HUES48 (cell line): ENCODE data around the gene LRRC61.

ENCODE experiments used
- H3K27ac ChIP-seq: one replicate; pipeline ENCODE4 v1.7.0; 2013; ENCODE audit warnings: low read depth, low read length, inconsistent platforms
- H3K27me3 ChIP-seq: 2 replicates; pipeline ENCODE4 v1.6.1; 2013; ENCODE audit warnings: mild to moderate bottlenecking, low read length; ENCODE audit not compliant: control insufficient read depth, insufficient read depth
- H3K36me3 ChIP-seq: 2 replicates; pipeline ENCODE4 v1.6.1; 2013; ENCODE audit warnings: low read length; ENCODE audit not compliant: control insufficient read depth, insufficient read depth
- H3K4me1 ChIP-seq: 2 replicates; pipeline ENCODE4 v1.6.1; 2013; ENCODE audit warnings: mild to moderate bottlenecking, low read length; ENCODE audit not compliant: control insufficient read depth, insufficient read depth
- H3K4me3 ChIP-seq: 2 replicates; pipeline ENCODE4 v1.5.1; 2013; ENCODE audit warnings: mild to moderate bottlenecking, low read depth, low read length
- H3K9ac ChIP-seq: 2 replicates; pipeline ENCODE4 v1.6.1; 2013; ENCODE audit warnings: mild to moderate bottlenecking, low read depth, low read length, moderate library complexity
- H3K9me3 ChIP-seq: 2 replicates; pipeline ENCODE4 v1.6.1; 2013; ENCODE audit warnings: low read length; ENCODE audit not compliant: control insufficient read depth, insufficient read depth

LRRC61 gene

DNA sequence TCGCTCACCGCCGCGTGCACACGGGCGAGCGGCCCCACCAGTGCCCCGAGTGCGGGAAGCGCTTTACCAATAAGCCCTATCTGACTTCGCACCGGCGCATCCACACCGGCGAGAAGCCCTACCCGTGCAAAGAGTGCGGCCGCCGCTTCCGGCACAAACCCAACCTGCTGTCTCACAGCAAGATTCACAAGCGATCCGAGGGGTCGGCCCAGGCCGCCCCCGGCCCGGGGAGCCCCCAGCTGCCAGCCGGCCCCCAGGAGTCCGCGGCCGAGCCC lies 48.8 kb downstream of the LRRC61 start:
- H3K9ac ChIP-seq: no peak overlapping the region
- peaks cover 42% of the 10 kb centered on the region for H3K4me1 ChIP-seq
- H3K4me3 ChIP-seq: no peak overlapping the region
- no peak overlapping the region for H3K27ac ChIP-seq
- no peaks in the 10 kb centered on the region for H3K27me3 ChIP-seq
- peaks cover 48% of the 10 kb centered on the region for H3K36me3 ChIP-seq
- no peaks in the 10 kb centered on the region for H3K9me3 ChIP-seq

DNA sequence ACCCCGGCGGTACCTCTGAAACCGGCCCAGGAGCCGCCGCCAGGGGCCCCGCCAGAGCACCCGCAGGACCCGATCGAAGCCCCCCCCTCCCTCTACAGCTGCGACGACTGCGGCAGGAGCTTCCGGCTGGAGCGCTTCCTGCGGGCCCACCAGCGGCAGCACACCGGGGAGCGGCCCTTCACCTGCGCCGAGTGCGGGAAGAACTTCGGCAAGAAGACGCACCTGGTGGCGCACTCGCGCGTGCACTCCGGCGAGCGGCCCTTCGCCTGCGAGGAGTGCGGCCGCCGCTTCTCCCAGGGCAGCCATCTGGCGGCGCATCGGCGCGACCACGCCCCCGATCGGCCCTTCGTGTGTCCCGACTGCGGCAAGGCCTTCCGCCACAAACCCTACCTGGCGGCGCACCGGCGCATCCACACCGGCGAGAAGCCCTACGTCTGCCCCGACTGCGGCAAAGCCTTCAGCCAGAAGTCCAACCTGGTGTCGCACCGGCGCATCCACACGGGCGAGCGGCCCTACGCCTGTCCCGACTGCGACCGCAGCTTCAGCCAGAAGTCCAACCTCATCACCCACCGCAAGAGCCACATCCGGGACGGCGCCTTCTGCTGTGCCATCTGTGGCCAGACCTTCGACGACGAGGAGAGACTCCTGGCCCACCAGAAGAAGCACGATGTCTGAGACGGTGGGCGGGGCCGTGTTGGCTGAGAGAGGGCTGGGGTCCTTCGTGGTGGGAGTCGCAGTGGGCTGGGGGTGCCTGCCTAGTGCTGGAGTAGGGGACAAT lies 49.3 kb downstream of the LRRC61 start:
- Histone ChIP-seq H3K9me3 (no peaks in the 10 kb centered on the region), H3K4me3 (no peak overlapping the region), H3K27me3 (no peaks in the 10 kb centered on the region), H3K27ac (no peak overlapping the region), H3K36me3 (peaks cover 48% of the 10 kb centered on the region), H3K9ac (no peak overlapping the region), H3K4me1 (peaks cover 46% of the 10 kb centered on the region)

DNA sequence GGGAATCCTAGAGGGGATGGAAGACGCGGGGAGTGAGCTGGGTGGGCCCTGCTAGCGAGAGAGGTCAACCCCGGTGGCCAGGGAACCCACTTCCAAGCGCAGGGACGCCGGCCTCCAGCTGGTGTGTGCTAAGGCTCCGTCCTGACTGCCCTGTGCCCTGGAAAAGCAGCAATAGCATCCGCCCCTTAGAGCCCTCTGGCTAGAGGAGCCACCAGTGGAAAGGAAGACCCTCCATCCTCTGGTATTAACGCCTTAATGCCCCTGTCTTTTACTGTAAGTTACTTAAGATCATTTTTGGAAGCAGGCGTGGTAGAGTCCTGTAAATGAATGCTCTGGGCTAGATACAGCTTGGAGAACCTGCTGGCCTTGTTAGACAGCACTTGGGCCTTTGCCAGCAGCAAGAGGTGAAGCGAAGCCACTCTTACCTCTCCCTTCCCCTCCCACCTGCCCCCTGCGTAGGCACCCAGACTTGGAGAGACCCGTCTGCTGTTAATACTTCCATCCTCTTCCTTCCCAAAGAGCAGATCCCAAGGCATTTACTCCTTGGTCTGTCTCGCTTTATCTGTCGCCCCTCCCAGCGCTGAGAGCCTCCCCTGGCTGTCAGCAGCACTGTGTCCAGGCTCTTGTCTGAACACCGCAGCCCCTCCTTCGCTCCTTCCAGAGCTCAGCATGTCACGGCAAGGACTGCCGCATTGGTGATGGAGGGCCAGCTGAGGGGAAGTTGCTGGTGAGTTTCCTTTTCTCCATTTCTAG lies 50.1 kb downstream of the LRRC61 start:
- Histone ChIP-seq H3K4me3 (no peak overlapping the region), H3K9ac (no peak overlapping the region), H3K36me3 (peaks cover 48% of the 10 kb centered on the region), H3K27me3 (no peaks in the 10 kb centered on the region), H3K9me3 (no peaks in the 10 kb centered on the region), H3K4me1 (peaks cover 47% of the 10 kb centered on the region), H3K27ac (peak overlapping the region; percentile 37)

DNA sequence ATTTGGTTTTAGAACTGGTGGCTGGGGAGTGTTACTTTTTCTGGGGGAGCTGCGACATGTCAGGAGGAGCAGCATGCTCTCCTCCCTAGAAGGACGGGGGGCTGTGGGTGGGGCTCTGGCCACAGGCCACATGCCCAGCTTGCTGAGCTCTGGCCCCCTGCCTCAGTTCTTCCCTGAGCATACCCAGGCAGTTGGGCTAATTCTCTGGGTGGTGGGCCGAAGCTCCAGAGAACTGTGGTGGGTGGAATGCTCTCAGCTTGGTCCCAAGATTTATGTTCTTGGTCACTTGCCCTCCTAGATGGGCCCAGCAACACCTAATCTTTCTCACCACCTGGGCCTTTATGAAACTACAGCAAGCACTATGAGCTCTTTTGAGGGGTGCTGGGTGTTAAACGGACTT lies 50.9 kb downstream of the LRRC61 start:
- no peak overlapping the region for H3K4me3 ChIP-seq
- H3K9ac ChIP-seq: no peak overlapping the region
- no peaks in the 10 kb centered on the region for H3K9me3 ChIP-seq
- peaks cover 48% of the 10 kb centered on the region for H3K36me3 ChIP-seq
- peak overlapping the region; percentile 37 for H3K27ac ChIP-seq
- peaks cover 47% of the 10 kb centered on the region for H3K4me1 ChIP-seq
- no peaks in the 10 kb centered on the region for H3K27me3 ChIP-seq

DNA sequence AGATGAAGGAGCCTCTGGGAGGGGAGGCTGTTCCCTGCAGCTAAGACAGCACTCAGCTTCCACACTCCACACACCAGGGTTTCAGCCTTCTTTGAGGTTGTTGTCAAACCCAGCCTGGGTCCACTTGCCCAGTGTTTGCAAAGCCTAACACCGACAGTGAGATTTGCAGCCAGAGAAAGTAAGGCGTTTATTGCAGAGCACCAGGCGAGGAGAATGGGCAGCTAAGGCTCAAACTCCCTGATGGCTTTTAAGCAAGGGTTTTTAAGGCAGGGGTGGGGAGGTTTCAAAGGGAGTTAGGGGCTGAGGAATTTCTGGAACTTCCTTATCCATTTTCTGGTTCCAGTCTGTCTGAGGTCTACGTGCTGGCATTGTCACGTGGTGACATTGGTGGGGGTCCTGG lies 51.3 kb downstream of the LRRC61 start:
- no peak overlapping the region for H3K9ac ChIP-seq
- H3K9me3 ChIP-seq: no peaks in the 10 kb centered on the region

DNA sequence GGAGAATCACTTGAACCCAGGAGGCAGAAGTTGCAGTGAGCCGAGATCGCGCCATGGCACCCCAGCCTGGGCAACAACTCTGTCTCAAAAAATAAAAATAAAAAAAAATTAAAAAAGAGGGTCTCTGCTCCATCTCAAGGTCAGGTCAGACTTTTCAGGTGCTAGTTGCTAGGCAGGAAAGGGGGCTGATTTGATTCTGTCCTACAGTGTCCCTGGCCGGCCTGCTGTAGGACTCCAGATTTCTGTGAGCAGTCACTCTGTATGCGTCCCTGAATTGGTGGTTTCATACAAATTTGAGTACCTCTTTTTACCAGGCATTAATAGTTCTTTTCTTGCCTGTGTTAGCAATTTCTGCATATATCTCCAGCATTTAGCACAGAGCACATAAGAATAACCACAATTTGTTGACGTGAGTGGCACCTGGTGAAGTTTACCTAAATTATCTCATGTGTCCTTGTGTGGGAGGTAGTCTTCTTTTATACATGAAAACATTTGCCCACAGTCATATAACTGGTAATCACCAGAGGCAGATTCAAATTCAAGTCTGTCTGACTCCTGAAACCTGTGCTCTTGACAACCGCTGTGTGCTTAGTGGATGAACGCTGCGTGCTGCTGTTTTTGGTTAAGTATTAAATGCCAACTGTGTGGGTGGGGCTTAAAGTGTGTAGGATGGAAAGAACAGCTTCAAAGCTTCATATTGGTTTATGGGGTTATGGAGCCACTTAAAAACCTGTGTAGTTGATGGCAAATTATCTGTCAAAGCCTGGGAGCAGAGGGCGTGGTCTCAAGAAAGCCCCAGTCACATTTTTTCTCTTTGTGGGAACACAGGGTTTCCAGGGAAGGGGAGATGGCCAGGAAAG lies 52.7 kb downstream of the LRRC61 start:
- no peak overlapping the region for H3K4me3 ChIP-seq
- no peak overlapping the region for H3K9ac ChIP-seq
- H3K4me1 ChIP-seq: peaks cover 41% of the 10 kb centered on the region
- no peaks in the 10 kb centered on the region for H3K9me3 ChIP-seq
- H3K27ac ChIP-seq: no peak overlapping the region
- H3K36me3 ChIP-seq: peaks cover 34% of the 10 kb centered on the region
- no peaks in the 10 kb centered on the region for H3K27me3 ChIP-seq

More for the DNA sequence above, 51.3 kb downstream of the LRRC61 start:
- peaks cover 44% of the 10 kb centered on the region for H3K4me1 ChIP-seq
- no peak overlapping the region for H3K4me3 ChIP-seq
- H3K27me3 ChIP-seq: no peaks in the 10 kb centered on the region
- H3K36me3 ChIP-seq: peaks cover 48% of the 10 kb centered on the region
- peak overlapping the region; percentile 37 for H3K27ac ChIP-seq

DNA sequence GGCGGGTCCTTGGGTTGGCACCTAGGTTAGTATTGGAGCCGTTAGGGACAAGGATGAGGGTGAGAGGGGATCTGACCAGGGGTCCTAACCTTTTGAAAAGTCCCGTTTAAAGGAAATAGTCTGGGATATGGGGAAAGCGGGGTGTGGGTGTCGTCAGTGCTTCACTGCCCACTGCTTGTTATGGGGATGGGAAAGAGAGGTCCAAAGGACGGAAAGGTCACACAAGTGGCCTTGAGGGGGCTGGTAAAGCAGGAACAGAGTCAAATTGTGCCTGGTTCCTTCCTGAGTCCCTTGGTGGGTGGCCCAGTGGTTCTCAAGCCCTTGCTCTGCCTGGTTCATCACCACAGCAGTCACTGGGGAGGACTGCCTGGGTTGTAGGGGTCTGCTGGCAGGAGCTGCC lies 53.4 kb downstream of the LRRC61 start:
- H3K9me3 ChIP-seq: no peaks in the 10 kb centered on the region
- peak overlapping the region; percentile 68 for H3K27ac ChIP-seq
- H3K36me3 ChIP-seq: peaks cover 28% of the 10 kb centered on the region
- no peak overlapping the region for H3K4me3 ChIP-seq
- H3K9ac ChIP-seq: no peak overlapping the region
- no peaks in the 10 kb centered on the region for H3K27me3 ChIP-seq
- H3K4me1 ChIP-seq: peaks cover 46% of the 10 kb centered on the region

DNA sequence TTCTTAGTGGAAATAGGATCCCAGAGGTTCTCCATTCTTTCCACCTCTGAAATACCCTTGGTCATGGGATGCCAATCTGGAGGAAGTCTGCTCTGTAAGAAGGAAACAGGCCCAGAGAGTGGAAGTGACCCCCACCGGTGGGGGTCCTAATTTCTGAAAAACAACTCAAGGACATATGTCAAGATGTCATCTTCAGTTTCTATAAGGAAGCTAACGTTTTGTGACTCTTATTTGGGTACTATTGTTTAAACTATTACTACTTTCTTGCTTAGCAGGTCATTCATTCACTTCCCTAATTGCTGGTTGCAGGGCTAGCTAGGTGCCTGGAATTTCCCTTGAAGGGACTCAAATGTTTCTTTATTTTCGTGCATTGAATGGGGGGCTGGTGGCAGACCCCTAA lies 54.0 kb downstream of the LRRC61 start:
- Histone ChIP-seq H3K27ac (peak overlapping the region; percentile 68), H3K9me3 (no peaks in the 10 kb centered on the region), H3K36me3 (peaks cover 23% of the 10 kb centered on the region), H3K9ac (no peak overlapping the region), H3K4me3 (no peak overlapping the region), H3K4me1 (peaks cover 46% of the 10 kb centered on the region), H3K27me3 (no peaks in the 10 kb centered on the region)

DNA sequence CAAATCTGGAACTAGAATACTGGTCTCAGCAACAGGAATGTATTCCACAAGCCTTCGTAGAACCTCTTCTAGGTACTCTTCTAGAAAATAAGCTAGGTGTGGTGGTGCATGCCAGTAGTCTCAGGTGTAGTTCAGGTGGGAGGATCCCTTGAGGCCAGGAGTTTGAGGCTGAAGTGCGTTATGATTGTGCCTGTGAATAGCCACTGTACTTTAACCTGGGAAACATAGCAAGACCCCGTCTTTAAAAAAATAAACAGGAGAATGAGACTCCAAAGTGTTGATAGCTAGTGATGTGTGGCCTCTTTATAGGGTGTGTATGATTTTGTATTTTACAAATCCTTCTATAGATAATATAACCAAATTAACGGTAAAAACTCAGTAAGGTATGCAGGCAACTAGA lies 54.5 kb downstream of the LRRC61 start:
- H3K36me3 ChIP-seq: peaks cover 19% of the 10 kb centered on the region
- no peaks in the 10 kb centered on the region for H3K27me3 ChIP-seq
- peaks cover 49% of the 10 kb centered on the region for H3K4me1 ChIP-seq
- H3K4me3 ChIP-seq: no peak overlapping the region
- no peak overlapping the region for H3K9ac ChIP-seq
- H3K9me3 ChIP-seq: no peaks in the 10 kb centered on the region
- H3K27ac ChIP-seq: peak overlapping the region; percentile 98

DNA sequence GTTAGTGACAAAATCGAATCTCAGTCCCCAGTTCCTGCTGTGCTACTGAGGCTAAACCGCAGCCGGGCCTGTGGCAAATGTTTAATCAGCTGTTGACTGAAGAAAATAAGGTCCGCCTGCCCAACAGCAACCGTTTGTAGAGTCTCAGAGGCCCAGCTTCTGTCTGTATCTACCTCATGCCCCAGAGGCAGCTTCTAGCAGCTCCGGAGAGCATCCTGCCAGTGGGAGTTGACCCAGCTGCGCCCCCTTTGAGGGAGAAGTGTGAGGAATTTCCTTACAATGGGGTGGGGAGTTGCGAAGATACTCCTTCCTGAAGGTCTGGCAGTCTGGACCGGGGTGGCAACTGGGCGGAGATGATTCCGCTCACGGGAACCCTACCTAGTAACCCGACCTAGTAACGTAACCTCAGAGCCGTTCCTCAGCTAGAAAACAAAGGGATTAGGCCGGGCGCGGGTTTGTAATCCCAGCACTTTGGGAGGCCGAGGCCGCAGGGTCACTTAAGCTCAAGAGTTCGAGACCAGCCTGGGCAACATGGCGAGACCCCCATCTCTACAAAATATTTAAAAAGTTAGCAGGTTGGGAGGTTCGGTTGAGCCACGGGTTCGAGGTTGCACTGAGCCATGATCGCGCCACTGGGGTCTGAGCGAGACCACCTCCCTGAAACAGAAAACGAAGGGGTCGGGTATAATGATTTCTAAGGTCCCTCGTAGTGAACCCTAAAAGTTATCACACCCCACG lies 55.1 kb downstream of the LRRC61 start:
- H3K4me1 ChIP-seq: peaks cover 56% of the 10 kb centered on the region
- no peaks in the 10 kb centered on the region for H3K27me3 ChIP-seq
- peak overlapping the region; percentile 98 for H3K27ac ChIP-seq
- peak overlapping the region; percentile 79 for H3K9ac ChIP-seq
- H3K9me3 ChIP-seq: no peaks in the 10 kb centered on the region
- H3K36me3 ChIP-seq: peaks cover 18% of the 10 kb centered on the region
- H3K4me3 ChIP-seq: peak overlapping the region; percentile 94
